GM23338 (cell line): ENCODE data around the gene MUCL3. TPM values are rescaled to one million over a fixed set of nuclear protein-coding genes. Genes with fewer than 3 reads are reported as not detected.

Experiments used
- ATAC-seq: fragments of 200-7000 bp; cut with Tn5 transposase; 3 replicates; pipeline ENCODE4 v1.9.1; 2020
- DNase-seq: peaks from one replicate; pipeline ENCODE4 v3.0.0-alpha.2; 2015; ENCODE audit warnings: low spot score
- H2AFZ ChIP-seq: fragments of 200-600 bp; sonication (generic); 2 replicates; pipeline ENCODE4 v1.8.0; 2016; ENCODE audit warnings: antibody characterized with exemption, mild to moderate bottlenecking, moderate library complexity
- H3F3A ChIP-seq: fragments of 200-600 bp; sonication (generic); replicated peaks from 2 replicates; pipeline ENCODE4 v1.8.0; 2017; ENCODE audit warnings: antibody characterized with exemption, mixed run types, low read depth
- H3K27ac ChIP-seq: fragments of 200-600 bp; sonication (generic); 2 replicates; pipeline ENCODE4 v1.6.1; 2016; ENCODE audit warnings: low read depth
- H3K27me3 ChIP-seq: fragments of 200-600 bp; sonication (generic); 2 replicates; pipeline ENCODE4 v1.8.0; 2016; ENCODE audit warnings: mild to moderate bottlenecking, mixed run types, moderate library complexity; ENCODE audit not compliant: insufficient read depth
- H3K36me3 ChIP-seq: fragments of 200-600 bp; sonication (generic); 2 replicates; pipeline ENCODE4 v1.8.0; 2016; ENCODE audit warnings: mild to moderate bottlenecking; ENCODE audit not compliant: insufficient read depth
- H3K4me1 ChIP-seq: fragments of 200-600 bp; sonication (generic); 2 replicates; pipeline ENCODE4 v1.8.0; 2016; ENCODE audit warnings: mild to moderate bottlenecking, moderate library complexity; ENCODE audit not compliant: insufficient read depth
- H3K4me2 ChIP-seq: fragments of 200-600 bp; sonication (generic); 2 replicates; pipeline ENCODE4 v1.7.1; 2017; ENCODE audit warnings: mixed run types
- H3K4me3 ChIP-seq: fragments of 200-600 bp; sonication (generic); 2 replicates; pipeline ENCODE4 v1.6.1; 2016; ENCODE audit warnings: mixed run types
- H3K79me2 ChIP-seq: fragments of 200-600 bp; sonication (generic); replicated peaks from 2 replicates; pipeline ENCODE4 v1.8.0; 2017; ENCODE audit warnings: mild to moderate bottlenecking; ENCODE audit not compliant: insufficient read depth
- H3K9me2 ChIP-seq: fragments of 200-600 bp; sonication (generic); 2 replicates; pipeline ENCODE4 v1.8.0; 2017; ENCODE audit not compliant: insufficient read depth
- H4K20me1 ChIP-seq: fragments of 200-600 bp; sonication (generic); replicated peaks from 2 replicates; pipeline ENCODE4 v1.8.0; 2017; ENCODE audit warnings: mild to moderate bottlenecking; ENCODE audit not compliant: insufficient read depth
- H3K27ac Mint-ChIP-seq: 2 replicates; pipeline ENCODE4 v1.8.0; 2020; ENCODE audit warnings: inconsistent platforms, mild to moderate bottlenecking, moderate library complexity, mixed read lengths
- H3K27me3 Mint-ChIP-seq: 3 replicates; pipeline ENCODE4 v1.8.0; 2022; ENCODE audit warnings: low read depth, mild to moderate bottlenecking, moderate library complexity, mixed read lengths, inconsistent platforms; ENCODE audit not compliant: insufficient read depth, poor library complexity
- H3K36me3 Mint-ChIP-seq: 3 replicates; pipeline ENCODE4 v1.8.0; 2021; ENCODE audit warnings: low read depth, mild to moderate bottlenecking, inconsistent platforms, moderate library complexity, mixed read lengths
- H3K4me1 Mint-ChIP-seq: 3 replicates; pipeline ENCODE4 v1.8.0; 2020; ENCODE audit warnings: mild to moderate bottlenecking, inconsistent platforms, mixed read lengths
- H3K4me3 Mint-ChIP-seq: 3 replicates; pipeline ENCODE4 v1.8.0; 2021; ENCODE audit warnings: moderate library complexity, mild to moderate bottlenecking, inconsistent platforms, mixed read lengths
- H3K9me3 Mint-ChIP-seq: 3 replicates; pipeline ENCODE4 v1.8.0; 2020; ENCODE audit warnings: moderate library complexity, mild to moderate bottlenecking, inconsistent platforms, mixed read lengths
- CREB1 ChIP-seq: fragments of 250-450 bp; sonication (Bioruptor Pico); IDR thresholded peaks from 2 replicates; pipeline ENCODE4 v1.5.0; 2020; ENCODE audit warnings: low read depth, mild to moderate bottlenecking, moderate library complexity
- EZH2 ChIP-seq: fragments of 200-600 bp; sonication (generic); IDR thresholded peaks from one replicate; pipeline ENCODE4 v1.8.0; 2017; ENCODE audit warnings: antibody characterized with exemption, mild to moderate bottlenecking, low read depth; ENCODE audit not compliant: unreplicated experiment
- EZH2phosphoT487 ChIP-seq: fragments of 200-600 bp; sonication (generic); IDR thresholded peaks from one replicate; pipeline ENCODE4 v1.8.1; 2018; ENCODE audit warnings: antibody characterized with exemption; ENCODE audit not compliant: unreplicated experiment
- JUNB ChIP-seq: IDR thresholded peaks from one replicate; pipeline ENCODE4 v1.6.1; 2016; ENCODE audit warnings: antibody characterized with exemption; ENCODE audit not compliant: unreplicated experiment
- NANOG ChIP-seq: IDR thresholded peaks from 2 replicates; pipeline ENCODE4 v1.6.1; 2016; ENCODE audit warnings: antibody characterized with exemption, borderline replicate concordance
- POLR2AphosphoS5 ChIP-seq: IDR thresholded peaks from 2 replicates; pipeline ENCODE4 v1.6.1; 2016; ENCODE audit warnings: antibody characterized with exemption, low read depth
- STAT1 ChIP-seq: IDR thresholded peaks from one replicate; pipeline ENCODE4 v1.6.1; 2016; ENCODE audit warnings: antibody characterized with exemption; ENCODE audit not compliant: unreplicated experiment
- ZNF114 ChIP-seq: fragments of 250-450 bp; sonication (Bioruptor Pico); IDR thresholded peaks from 2 replicates; pipeline ENCODE4 v1.5.0; 2020; ENCODE audit warnings: mild to moderate bottlenecking, moderate library complexity
- ZNF331 ChIP-seq: fragments of 250-450 bp; sonication (Bioruptor Pico); IDR thresholded peaks from 2 replicates; pipeline ENCODE4 v1.5.0; 2020; ENCODE audit warnings: low read depth, mild to moderate bottlenecking, moderate library complexity
- polyA plus RNA-seq: library from polyadenylated mRNA; unstranded; fragments of >200 nt; fragmentation: Nextera tagmentation; extraction: Ambion mirVana; gene quantifications from 2 replicates; pipeline ENCODE4 v1.2.1, GENCODE V29; 2016
- total RNA-seq: library from RNA; depleted of rRNA; stranded (reverse); fragments of >200 nt; shearing (Covaris generic); gene quantifications from 2 replicates; pipeline ENCODE4 v1.2.3, GENCODE V29; 2014
- TF ChIP-seq, protein P1 (sequence below): IDR thresholded peaks from 2 replicates; pipeline ENCODE4 v1.6.1; 2016; ENCODE audit warnings: antibody characterized with exemption
- TF ChIP-seq, protein P2 (sequence below), 2 experiments: fragments of 200-600 bp in 1 of 2; sonication (generic) in 1 of 2; conservative IDR thresholded peaks; 2 replicates each; pipeline versions ENCODE4 v1.5.1 to v1.6.1; 2016 to 2017; ENCODE audit warnings: antibody characterized with exemption in 2 of 2, low read depth in 2 of 2, mild to moderate bottlenecking in 2 of 2, moderate library complexity in 1 of 2
- TF ChIP-seq, protein P3 (sequence below): IDR thresholded peaks from one replicate; pipeline ENCODE4 v1.6.1; 2018; ENCODE audit warnings: antibody characterized with exemption; ENCODE audit not compliant: unreplicated experiment

MUCL3 gene
- total and polyA plus RNA-seq, 2 experiments from 2014 or later = 0.32 TPM; not detected in 1

DNA sequence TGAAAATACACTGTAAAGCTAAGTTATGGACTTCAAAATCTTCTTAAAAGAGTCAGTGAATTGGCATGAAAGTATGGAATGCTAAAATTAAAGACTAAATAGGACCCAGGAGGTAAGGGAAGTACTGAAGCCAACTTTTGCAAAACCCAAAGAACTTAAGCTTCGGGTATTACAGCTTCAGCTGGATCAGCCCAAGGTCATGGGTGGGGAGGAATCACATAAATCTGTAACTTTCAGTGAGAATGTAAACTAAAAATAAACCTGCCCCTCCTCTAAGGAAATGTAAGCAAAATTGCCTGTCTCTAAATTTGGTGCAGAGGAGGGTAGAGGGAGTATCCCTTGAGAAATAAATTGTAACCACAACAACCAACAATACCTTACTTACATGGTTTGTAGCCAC is 38.4 kb downstream of the MUCL3 start:
- no peaks in the 10 kb centered on the region for H3K9me3 Mint-ChIP-seq
- no peak for DNase-seq
- no peak overlapping the region for H3K27ac Mint-ChIP-seq

More for the DNA sequence above, 38.4 kb downstream of the MUCL3 start:
- no peaks in the 10 kb centered on the region for H3K79me2 ChIP-seq
- ATAC-seq = no peak
- H3K4me3 ChIP-seq = no peak overlapping the region
- 0 out of 2 replicates have a peak, but pooled peaks cover 6% of the 10 kb centered on the region for H3K4me1 ChIP-seq
- H3K27me3 Mint-ChIP-seq = peaks cover 6% of the 10 kb centered on the region
- no peaks in the 10 kb centered on the region for H4K20me1 ChIP-seq
- H3K27me3 ChIP-seq = no peaks in the 10 kb centered on the region
- no peak overlapping the region for H2AFZ ChIP-seq
- no peaks in the 10 kb centered on the region for H3K36me3 ChIP-seq
- H3K27ac ChIP-seq = no peak overlapping the region
- TF ChIP-seq, protein P1, sequence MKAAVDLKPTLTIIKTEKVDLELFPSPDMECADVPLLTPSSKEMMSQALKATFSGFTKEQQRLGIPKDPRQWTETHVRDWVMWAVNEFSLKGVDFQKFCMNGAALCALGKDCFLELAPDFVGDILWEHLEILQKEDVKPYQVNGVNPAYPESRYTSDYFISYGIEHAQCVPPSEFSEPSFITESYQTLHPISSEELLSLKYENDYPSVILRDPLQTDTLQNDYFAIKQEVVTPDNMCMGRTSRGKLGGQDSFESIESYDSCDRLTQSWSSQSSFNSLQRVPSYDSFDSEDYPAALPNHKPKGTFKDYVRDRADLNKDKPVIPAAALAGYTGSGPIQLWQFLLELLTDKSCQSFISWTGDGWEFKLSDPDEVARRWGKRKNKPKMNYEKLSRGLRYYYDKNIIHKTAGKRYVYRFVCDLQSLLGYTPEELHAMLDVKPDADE = no peak
- TF ChIP-seq ZNF331 (CRISPR knock-in tag) (no peak), CREB1 (CRISPR knock-in tag) (no peak), ZNF114 (CRISPR knock-in tag) (no peak), EZH2phosphoT487 (no peak), POLR2AphosphoS5 (no peak), EZH2 (no peak), NANOG (no peak), JUNB (no peak), STAT1 (no peak)
- TF ChIP-seq, protein P2, sequence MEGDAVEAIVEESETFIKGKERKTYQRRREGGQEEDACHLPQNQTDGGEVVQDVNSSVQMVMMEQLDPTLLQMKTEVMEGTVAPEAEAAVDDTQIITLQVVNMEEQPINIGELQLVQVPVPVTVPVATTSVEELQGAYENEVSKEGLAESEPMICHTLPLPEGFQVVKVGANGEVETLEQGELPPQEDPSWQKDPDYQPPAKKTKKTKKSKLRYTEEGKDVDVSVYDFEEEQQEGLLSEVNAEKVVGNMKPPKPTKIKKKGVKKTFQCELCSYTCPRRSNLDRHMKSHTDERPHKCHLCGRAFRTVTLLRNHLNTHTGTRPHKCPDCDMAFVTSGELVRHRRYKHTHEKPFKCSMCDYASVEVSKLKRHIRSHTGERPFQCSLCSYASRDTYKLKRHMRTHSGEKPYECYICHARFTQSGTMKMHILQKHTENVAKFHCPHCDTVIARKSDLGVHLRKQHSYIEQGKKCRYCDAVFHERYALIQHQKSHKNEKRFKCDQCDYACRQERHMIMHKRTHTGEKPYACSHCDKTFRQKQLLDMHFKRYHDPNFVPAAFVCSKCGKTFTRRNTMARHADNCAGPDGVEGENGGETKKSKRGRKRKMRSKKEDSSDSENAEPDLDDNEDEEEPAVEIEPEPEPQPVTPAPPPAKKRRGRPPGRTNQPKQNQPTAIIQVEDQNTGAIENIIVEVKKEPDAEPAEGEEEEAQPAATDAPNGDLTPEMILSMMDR (conservative IDR thresholded peaks at IDR 0.05; ENCODE audit: low read depth in 2 of 2) = no peak
- TF ChIP-seq, protein P3, sequence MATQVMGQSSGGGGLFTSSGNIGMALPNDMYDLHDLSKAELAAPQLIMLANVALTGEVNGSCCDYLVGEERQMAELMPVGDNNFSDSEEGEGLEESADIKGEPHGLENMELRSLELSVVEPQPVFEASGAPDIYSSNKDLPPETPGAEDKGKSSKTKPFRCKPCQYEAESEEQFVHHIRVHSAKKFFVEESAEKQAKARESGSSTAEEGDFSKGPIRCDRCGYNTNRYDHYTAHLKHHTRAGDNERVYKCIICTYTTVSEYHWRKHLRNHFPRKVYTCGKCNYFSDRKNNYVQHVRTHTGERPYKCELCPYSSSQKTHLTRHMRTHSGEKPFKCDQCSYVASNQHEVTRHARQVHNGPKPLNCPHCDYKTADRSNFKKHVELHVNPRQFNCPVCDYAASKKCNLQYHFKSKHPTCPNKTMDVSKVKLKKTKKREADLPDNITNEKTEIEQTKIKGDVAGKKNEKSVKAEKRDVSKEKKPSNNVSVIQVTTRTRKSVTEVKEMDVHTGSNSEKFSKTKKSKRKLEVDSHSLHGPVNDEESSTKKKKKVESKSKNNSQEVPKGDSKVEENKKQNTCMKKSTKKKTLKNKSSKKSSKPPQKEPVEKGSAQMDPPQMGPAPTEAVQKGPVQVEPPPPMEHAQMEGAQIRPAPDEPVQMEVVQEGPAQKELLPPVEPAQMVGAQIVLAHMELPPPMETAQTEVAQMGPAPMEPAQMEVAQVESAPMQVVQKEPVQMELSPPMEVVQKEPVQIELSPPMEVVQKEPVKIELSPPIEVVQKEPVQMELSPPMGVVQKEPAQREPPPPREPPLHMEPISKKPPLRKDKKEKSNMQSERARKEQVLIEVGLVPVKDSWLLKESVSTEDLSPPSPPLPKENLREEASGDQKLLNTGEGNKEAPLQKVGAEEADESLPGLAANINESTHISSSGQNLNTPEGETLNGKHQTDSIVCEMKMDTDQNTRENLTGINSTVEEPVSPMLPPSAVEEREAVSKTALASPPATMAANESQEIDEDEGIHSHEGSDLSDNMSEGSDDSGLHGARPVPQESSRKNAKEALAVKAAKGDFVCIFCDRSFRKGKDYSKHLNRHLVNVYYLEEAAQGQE = no peak
- peaks cover 28% of the 10 kb centered on the region for H3K4me1 Mint-ChIP-seq
- no peaks in the 10 kb centered on the region for H3F3A ChIP-seq
- no peak overlapping the region for H3K4me3 Mint-ChIP-seq
- no peaks in the 10 kb centered on the region for H3K36me3 Mint-ChIP-seq
- no peak overlapping the region for H3K4me2 ChIP-seq
- H3K9me2 ChIP-seq = peaks cover 10% of the 10 kb centered on the region; the same call in 1 of the 2 replicates
